Stimulated activated CD8-positive, alpha-beta memory T cell treated with anti-CD3 and anti-CD28 coated beads, Interleukin-15, amount 100 ng/mL, for 4 hours (primary cell): ENCODE measurements around the gene GNG8.
A peak's percentile ranks its signal among the peaks of the same experiment; 100 is the strongest.

ENCODE experiments used
- DNase-seq, 2 donors: peaks; one replicate each; pipeline ENCODE4 v3.0.0-alpha.2; 2020; ENCODE audit warnings: low read depth in 2 of 2

Gene GNG8

DNA sequence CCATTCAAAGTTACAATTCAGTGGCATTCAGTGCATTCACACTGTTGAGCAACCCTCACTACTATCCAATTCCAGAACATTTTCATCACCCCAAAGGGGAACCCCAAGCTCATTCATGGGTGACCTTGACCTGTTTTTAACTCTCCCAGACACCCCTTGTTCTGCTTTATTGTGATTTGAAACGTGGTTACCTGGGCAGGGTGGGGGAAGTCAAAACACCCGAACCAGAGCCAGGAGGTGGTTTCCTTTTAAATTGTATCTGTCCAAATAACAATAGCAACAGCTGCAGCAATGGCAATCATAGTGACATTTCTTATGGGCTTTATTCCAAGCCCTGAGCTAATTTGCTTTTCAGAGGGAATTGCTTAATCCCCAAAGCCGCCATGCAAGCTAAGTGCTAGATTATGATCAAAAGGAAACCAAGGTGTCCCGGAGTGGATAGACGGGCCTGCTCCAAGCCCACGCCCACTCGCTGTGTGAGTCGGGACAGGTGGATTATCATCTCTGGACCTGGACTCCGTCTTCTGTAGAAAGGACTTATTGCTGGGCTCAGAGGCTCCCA is 17.3 kb downstream of the GNG8 start:
- DNase-seq, result no peak

DNA sequence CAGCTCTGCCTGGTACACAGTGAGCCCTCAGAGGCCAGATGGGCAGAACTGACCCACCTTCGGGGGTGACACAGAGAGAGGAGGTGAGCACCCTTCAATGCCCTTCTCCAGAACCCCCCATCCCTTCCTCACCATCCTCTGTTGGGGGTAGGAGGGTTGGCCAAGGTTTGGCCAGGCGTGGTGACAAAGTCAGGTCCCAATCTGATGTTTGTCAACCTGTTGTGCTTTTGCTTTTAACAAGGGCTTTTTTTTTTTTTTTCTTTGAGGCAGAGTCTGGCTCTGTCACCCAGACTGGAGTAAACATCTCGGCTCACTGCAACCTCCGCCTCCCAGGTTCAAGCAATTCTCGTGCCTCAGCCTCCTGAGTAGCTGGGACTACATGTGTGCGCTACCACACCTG is 18.4 kb downstream of the GNG8 start:
- DNase-seq, result no peak

DNA sequence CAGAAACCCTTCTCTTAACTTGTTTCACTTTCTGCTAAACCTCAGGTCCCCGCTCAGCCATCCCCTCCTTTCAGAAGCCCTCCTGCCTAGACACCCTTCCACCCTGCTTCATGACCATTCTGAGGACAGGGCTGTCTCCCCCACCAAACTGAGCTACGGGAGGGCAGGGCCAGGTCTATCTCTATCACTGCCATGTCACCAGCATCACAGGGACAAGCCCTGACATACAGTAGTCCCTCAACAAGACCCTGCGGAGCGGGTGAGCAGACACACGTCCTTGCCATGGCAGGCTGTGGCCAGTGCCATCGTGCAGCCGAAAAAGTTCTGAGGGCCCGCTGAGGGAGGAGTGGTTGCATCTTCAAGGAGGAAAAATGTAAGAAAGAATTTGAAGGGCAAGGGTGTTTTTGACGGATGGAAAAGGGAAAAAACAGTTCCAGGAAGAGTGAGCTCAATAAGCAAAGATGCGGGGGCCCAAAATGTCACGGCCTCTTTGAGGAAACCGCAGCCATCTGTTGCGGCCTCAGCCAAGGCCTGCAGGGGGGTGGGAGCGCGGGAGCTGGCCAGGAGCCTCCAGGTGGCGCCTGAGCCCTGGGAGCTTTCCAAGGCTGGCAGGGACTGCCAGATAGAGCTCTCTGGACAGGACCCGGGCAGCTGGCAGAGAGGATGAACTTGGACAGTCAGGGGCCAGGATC is 19.2 kb downstream of the GNG8 start:
- DNase-seq, result no peak

DNA sequence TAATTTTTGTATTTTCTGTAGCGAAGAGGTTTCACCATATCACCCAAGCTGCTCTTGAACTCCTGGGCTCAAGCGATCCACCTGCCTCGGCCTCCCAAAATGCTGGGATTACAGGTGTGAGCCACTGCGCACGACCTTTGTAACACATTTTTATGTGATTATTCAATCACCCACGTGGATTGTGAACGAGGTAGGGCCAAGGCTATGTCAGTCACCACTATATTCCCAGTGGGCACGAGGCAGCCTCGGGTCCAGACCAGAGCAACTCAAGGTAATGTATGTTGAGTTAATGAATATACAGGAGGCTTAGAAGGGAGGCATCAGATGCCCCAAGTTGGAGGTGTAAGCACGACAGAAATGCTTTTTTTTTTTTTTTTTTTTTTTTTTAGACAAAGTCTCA is 20.0 kb downstream of the GNG8 start:
- DNase-seq, result no peak

GRCh38 chr19:46614114-46614722 is 21.8 kb downstream of the GNG8 start:
- DNase-seq, result peak in 1 of 2 donors; percentile 57

- no peak for DNase-seq
These were observed 22.5 kb downstream of the GNG8 start for GRCh38 chr19:46613525-46613924.

- DNase-seq, result no peak
These were observed 24.2 kb downstream of the GNG8 start for GRCh38 chr19:46611776-46612175.

GRCh38 chr19:46610851-46611770 is 24.9 kb downstream of the GNG8 start:
- no peak for DNase-seq

GRCh38 chr19:46610413-46610775 is 25.6 kb downstream of the GNG8 start:
- no peak for DNase-seq

DNA sequence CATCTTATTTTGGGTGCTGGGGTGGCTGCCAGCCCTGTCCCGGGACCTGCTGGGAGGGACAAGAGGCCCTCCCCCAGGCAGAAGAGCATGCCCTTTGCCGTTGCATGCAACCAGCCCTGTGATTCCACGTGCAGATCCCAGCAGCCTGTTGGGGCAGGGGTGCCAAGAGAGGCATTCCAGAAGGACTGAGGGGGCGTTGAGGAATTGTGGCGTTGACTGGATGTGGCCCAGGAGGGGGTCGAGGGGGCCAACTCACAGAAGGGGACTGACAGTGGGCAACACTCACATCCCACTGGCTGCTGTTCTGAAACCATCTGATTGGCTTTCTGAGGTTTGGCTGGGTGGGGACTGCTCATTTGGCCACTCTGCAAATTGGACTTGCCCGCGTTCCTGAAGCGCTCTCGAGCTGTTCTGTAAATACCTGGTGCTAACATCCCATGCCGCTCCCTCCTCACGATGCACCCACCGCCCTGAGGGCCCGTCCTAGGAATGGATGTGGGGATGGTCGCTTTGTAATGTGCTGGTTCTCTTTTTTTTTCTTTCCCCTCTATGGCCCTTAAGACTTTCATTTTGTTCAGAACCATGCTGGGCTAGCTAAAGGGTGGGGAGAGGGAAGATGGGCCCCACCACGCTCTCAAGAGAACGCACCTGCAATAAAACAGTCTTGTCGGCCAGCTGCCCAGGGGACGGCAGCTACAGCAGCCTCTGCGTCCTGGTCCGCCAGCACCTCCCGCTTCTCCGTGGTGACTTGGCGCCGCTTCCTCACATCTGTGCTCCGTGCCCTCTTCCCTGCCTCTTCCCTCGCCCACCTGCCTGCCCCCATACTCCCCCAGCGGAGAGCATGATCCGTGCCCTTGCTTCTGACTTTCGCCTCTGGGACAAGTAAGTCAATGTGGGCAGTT is 26.2 kb downstream of the GNG8 start:
- DNase-seq, result no peak

DNA sequence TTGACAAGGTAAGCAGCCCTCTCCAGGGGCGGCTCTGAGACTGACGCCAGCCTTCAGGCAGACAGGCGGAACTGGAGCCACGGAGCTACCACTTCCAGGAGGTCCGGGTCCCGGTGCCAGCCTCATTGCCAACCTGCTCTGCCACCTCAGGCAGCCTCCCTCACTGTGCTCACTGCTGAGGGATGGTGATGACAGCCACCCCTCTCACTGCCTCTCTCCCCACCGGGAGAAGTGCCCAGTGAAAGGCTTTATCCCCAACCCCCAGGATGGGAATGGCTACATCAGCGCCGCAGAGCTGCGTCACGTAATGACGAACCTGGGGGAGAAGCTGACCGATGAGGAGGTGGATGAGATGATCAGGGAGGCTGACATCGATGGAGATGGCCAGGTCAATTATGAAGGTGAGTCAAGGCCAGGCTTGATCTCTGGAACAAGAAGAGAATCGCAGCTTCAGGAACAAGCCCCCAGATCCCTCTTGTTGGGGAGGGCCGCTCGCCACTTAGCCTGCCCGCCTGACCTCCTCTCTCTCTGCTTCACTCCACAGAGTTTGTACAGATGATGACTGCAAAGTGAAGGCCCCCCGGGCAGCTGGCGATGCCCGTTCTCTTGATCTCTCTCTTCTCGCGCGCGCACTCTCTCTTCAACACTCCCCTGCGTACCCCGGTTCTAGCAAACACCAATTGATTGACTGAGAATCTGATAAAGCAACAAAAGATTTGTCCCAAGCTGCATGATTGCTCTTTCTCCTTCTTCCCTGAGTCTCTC is 27.2 kb downstream of the GNG8 start:
- DNase-seq, result no peak

- no peak for DNase-seq
These were observed 27.8 kb downstream of the GNG8 start for GRCh38 chr19:46608178-46608577.

DNA sequence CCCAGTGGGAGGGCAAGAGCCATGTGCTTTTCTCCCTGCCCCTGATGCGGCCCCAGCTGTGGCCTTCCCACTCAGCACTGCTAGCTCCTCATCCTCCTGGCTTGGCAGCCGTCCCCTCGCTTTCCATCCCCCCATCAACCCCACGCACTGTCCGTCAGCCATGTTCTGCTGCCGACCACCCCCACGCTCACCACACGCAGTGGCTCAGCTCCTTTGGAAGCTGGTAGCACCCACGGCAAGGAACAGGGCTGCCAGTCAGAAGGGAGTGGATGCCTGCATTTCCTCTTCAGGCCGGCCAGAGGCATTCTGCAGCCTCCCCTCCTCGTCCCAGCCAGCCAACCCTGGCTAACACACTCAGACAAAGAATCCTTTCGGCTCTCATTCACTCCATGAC is 28.6 kb downstream of the GNG8 start:
- no peak for DNase-seq

- DNase-seq, result no peak
These were observed 29.1 kb downstream of the GNG8 start for GRCh38 chr19:46606681-46607447.

DNA sequence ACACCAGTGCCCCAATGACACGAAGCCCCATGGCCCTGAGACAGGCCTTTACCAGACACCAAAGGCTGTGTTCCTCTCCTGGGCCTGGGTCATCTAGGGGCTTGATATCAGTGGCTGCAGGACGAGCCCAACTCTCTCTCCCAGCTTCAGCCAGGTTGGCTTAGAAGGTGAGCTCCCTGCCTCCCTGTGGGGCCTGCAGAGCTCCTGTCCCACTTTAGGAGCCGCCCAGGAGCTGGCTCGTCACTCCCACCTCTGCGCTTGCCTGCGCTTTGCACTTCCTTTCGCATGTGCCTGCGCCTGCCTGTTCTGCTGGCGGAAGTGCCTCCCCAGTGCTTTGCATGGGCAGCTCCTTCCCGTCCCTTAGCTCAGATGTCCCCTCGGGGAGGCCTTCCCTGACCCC is 30.0 kb downstream of the GNG8 start:
- DNase-seq, result no peak

- DNase-seq, result no peak
These were observed 30.6 kb downstream of the GNG8 start for GRCh38 chr19:46605356-46605821.

DNA sequence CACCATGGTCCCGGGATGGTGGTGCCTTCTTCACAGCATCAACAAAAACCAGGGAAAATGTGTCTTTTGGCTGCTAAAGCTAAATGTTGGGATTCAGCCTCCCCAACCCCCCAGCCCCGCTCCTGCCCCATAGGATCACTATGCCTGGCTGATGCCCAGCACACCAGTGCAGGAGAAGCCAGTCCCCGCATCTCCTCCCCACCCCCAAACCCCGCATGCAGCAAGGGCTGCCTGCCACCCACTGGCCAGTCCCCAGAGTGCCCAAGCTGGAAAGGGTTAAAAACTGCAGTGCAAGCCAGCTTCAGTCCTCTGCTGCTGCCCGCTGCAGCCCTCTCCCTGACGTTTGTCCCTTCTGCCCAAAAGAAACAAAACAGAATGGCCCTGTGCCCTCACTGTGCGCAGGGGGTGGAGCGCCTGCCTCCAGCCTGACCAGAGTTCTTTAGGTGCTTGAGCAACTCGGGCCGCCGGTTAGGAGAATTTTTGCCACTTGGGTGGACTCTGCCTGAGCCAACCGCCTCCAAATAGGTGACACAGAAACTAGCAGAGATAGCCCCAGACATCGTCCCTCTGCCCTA is 31.1 kb downstream of the GNG8 start:
- no peak for DNase-seq

- DNase-seq, result no peak
These were observed 32.2 kb downstream of the GNG8 start for GRCh38 chr19:46603752-46604231.

- DNase-seq, result no peak
These were observed 32.8 kb downstream of the GNG8 start for GRCh38 chr19:46603195-46603637.
